GM18868 (cell line): Measurements from ENCODE around the gene CSK.
"Not testable (repeated sequence)": the region's sequence is repeated elsewhere in the genome, so short reads cannot be mapped to it uniquely, and the experiment has no call there.

Experiments used
- ATAC-seq: cut with Tn5 transposase; IDR thresholded peaks from one replicate; pipeline ENCODE4 v1.9.1; 2021; ENCODE audit warnings: mild to moderate bottlenecking, moderate library complexity; ENCODE audit not compliant: unreplicated experiment

CSK gene

GRCh38 chr15:74770211-74770903, 11.5 kb upstream of the CSK start:
- no peak for ATAC-seq

DNA sequence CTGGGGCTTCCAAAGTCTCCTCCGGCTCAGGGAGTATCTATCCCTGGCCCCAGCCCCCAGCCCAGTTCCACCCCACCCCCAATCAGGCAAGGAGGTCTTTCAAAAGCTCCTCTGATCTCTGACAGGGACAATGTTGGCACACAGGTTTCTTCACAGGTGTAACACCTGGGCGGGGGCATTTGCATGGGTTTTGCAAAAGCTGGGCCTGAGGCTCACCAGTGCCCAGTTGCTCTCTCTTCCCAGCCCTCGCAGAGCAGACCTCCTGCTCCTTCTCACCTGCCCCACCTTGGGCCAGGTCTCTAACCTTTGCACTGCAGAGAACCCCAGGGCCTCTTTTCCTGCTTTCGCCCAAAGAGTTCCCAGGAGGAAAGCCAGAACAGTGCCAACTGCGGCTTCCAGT, 8.6 kb upstream of the CSK start:
- no peak for ATAC-seq

- ATAC-seq: no peak
Measured at GRCh38 chr15:74773731-74774252, 8.1 kb upstream of the CSK start.

DNA sequence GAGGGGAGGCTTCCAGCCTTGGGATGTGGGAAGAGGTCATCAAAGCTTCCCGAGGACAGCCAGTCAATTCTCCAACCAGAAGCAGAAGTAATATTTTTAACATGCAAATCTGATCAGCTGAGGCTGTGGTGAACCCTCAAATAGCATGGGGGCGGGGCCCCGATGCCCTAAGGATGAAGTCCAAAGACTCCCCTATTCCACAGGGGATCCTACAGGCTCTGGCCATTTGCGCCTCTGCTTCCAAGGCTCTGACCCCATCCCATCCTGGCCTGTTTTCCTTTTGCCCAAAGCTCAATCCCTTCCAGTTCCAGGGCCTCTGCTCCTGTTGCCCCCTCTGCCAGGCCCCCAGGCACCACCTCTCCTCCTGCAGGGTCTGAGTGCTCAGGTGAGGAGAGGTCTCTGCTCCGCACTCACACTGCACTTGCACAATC, 6.7 kb upstream of the CSK start:
- ATAC-seq: no peak

DNA sequence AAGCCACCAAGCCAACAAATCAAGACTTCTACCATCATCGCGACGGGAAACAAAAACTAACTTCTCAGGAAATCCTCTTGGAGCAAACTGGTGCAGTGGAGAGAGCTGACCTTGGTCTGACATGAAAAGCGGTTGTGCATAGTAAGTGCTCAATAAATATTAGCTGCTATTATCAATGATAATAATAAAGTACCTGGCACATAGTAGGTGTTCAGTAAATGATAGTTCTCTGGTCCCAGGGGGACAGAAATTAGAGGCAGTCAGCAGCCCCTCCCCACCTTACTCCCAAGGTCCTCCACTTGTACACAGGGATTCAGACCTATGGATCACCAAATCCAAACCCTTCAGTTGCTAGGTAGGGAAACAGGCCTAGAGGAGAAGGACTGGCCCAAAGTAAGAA, 6.0 kb upstream of the CSK start:
- ATAC-seq: no peak

- ATAC-seq: peak; percentile 33
Measured at GRCh38 chr15:74776821-74777768, 4.8 kb upstream of the CSK start.

GRCh38 chr15:74777769-74778598, 3.9 kb upstream of the CSK start:
- ATAC-seq: no peak

GRCh38 chr15:74778599-74778970, 3.3 kb upstream of the CSK start:
- no peak for ATAC-seq

DNA sequence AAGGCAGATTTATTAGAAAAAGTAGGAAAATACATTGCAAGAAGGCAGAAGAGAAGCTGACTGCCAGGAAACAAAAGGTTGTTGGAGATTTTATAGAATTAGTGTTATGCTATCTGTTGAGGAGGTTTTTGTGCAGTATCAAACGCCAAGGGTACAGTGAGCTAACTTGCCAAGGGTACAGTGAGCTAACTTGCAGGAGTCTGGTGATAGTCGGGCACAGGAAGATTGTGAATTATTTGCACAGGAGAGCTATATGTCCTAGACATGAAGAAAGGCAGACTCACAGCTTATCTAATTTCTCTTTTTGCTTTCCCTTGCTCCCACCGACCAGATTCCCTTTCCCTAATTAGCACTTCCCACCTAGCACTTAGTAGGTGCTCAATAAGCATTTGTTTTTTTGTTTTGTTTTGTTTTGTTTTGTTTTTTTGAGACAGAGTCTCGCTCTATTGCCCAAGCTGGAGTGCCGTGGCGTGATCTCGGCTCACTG, 2.7 kb upstream of the CSK start:
- no peak for ATAC-seq

- no peak for ATAC-seq
Measured at GRCh38 chr15:74780523-74781430, 1.1 kb upstream of the CSK start.

DNA sequence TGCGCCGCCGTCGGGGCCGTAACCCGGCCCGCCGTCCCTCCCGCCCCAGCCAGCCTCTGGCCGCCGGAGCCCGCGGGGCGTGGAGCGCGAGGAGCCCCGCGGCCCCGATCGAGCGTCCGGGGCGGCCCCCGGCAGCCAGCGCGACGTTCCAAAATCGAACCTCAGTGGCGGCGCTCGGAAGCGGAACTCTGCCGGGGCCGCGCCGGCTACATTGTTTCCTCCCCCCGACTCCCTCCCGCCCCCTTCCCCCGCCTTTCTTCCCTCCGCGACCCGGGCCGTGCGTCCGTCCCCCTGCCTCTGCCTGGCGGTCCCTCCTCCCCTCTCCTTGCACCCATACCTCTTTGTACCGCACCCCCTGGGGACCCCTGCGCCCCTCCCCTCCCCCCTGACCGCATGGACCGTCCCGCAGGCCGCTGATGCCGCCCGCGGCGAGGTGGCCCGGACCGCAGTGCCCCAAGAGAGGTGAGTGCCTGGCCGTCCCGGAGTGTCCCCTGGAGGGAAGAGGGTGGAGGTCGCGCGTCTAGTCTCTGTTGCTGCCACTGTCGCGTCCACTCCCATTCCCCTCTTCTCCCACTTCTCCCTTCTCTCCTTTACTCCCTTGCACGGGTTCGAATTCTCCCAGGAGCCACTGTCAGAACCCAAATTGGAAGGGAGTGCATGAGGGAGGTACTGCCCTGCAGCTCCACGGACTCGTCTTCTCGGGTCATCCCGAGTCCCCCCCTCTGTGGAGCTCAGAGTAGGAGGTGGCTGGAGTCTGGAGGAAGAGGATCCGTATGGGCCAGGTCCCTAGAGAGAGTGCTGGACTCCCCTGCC, 585 bp downstream of the CSK start:
- no peak for ATAC-seq

DNA sequence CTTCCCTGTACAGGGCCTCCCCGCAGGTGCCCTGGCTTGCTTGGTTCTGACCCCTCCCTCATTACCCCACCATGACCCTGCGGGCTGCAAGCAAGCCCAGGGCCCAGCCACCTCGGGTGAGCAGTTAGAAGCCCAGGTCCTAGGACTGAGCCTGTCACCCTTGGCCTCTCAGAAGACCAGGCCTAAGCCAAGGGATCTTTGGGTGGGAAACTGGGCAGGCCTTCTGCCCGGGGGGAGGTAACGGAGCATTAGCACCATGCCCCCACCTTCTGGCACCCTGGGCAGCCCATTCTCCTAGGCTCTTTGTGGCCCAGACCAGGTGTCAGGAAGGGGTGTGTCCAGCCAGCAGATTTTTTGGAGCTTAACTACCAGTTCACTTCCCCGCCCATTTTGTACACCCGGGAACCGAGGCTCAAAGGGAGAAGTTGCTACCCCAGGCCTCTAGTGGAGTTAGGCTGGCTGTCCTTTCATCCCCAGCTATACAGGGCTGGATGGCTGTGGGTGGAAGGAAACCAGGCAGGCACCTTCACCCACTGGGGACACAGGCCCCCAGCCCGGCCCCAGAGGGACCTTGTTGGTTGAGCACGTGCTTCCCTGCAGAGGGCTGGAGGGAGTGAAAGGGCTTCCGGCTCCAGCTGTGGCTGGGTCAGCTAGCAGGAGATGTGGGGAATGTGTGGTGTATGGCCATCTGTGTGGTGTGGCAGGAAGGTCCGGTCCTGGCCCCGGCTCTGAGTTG, 1.4 kb downstream of the CSK start:
- ATAC-seq: no peak

- ATAC-seq: no peak
Measured at GRCh38 chr15:74783808-74784175, 1.9 kb downstream of the CSK start.

DNA sequence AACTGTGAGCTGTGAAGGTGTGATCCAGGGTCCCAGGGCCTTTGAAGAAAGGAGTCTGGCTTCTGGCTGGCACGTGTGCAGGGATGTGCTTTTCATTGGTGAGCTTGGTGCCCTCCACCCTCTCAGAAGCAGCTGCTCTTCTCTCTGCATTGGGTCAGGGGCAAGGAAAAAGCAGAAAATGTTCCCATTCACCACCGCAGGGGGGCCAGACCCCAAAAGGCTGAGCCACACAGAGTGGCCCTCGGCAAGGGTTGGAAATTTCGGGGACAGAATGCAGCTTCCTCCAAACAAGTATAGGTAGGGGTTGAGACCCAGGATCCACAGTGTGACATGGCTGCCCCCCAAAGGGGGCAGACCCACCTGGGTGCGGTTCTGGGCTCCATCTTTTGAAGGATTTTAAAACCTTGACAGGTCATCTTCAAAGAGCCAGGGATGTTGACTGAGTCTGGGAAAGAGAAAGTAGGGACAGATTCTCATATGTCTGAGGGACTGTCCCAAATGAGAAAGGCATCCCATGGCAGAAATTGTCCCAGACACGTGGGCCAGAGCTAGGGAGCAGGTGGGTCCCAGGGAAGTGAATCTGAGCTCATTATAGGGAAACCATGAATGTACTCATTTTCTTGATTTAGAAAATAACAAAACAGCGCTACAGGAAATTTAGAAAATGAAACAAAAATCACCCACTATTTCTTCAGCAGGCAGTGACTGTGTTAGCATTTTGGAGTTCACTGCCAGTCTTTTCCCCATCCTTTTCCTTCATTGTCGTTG, 2.7 kb downstream of the CSK start:
- ATAC-seq: no peak

DNA sequence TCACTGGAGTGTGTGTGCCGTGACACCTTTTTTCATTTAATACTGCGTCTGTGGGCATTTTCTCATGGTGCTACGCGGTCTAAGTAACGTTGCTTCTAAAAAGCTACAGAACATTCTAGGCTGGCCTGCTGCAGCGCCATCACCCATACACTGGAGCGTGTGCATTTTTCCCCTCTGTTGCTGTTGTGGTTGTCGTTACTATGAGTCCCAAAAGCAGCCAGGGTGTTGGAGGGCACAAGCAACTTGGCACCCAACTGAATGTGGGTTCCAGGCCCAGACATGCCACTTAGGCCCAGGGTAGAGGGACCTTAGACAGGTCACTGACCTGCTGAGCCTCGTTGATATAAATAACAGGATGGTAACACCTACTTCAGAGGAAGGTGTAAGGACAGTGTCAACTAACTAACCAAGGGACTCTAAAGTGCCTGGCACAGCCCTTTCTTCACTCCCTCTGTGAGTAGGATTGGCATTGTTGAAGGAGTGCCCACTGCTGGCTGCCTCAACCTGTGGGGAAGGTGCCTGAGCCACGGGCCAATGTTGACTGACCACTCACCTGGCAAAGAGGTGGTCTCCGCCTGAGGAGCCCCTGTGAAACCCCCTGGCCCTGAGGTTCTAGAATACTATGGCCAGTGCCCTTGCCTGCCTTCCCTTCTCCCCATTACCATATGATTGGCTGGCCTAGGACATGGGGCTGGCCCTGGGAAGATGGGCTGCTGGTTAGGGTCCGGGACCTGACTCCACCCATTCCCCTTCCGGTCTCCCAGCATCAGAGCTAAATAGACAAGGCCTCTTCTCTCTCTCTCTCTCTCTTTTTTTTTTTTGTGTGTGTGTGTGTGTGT, 3.5 kb downstream of the CSK start:
- ATAC-seq: no peak

DNA sequence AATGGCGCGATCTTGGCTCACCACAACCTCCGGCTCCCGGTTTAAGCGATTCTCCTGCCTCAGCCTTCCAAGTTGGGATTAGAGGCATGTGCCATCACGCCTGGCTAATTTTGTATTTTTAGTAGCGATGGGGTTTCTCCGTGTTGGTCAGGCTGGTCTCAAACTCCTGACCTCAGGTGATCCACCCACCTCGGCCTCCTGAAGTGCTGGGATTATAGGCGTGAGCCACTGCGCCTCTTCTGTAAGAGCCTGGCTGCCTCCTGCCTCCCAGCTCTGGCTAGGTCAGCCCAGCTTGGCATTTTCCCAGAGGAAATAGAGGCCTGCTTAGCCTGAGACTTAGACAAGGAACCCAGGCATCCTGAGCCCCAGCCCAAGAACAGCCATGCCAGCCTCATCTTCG, 4.2 kb downstream of the CSK start:
- not testable (repeated sequence) for ATAC-seq
